Hepatocyte (in vitro differentiated cells): ENCODE results near the gene KRT76. TPM values are rescaled to one million over a fixed set of nuclear protein-coding genes. Genes with fewer than 3 reads are reported as not detected.

Experiments used
- DNase-seq: peaks from one replicate; pipeline ENCODE4 v3.0.0-alpha.2; 2016; ENCODE audit warnings: low spot score
- H2AFZ ChIP-seq: fragments of 200-600 bp; sonication (generic); 2 replicates; pipeline ENCODE4 v1.6.0; 2016; ENCODE audit warnings: antibody characterized with exemption, mild to moderate bottlenecking
- H3K27ac ChIP-seq: fragments of 200-600 bp; sonication (generic); 2 replicates; pipeline ENCODE4 v1.5.1; 2016; ENCODE audit warnings: mild to moderate bottlenecking
- H3K27me3 ChIP-seq: fragments of 200-600 bp; sonication (generic); 2 replicates; pipeline ENCODE4 v1.6.1; 2016
- H3K36me3 ChIP-seq: fragments of 200-600 bp; sonication (generic); replicated peaks from 2 replicates; pipeline ENCODE4 v1.5.1; 2016; ENCODE audit warnings: low read depth; ENCODE audit not compliant: insufficient read depth
- H3K4me1 ChIP-seq: fragments of 200-600 bp; sonication (generic); 2 replicates; pipeline ENCODE4 v1.5.1; 2016; ENCODE audit warnings: mild to moderate bottlenecking, moderate library complexity; ENCODE audit not compliant: insufficient read depth
- H3K4me2 ChIP-seq: fragments of 200-600 bp; sonication (generic); 2 replicates; pipeline ENCODE4 v1.6.0; 2016
- H3K4me3 ChIP-seq: fragments of 200-600 bp; sonication (generic); 2 replicates; pipeline ENCODE4 v1.5.1; 2016; ENCODE audit warnings: mild to moderate bottlenecking
- H3K79me2 ChIP-seq: fragments of 200-600 bp; sonication (generic); 2 replicates; pipeline ENCODE4 v1.6.0; 2017; ENCODE audit warnings: mild to moderate bottlenecking
- H3K9me2 ChIP-seq: fragments of 200-600 bp; sonication (generic); replicated peaks from 2 replicates; pipeline ENCODE4 v1.6.0; 2017; ENCODE audit warnings: mild to moderate bottlenecking; ENCODE audit not compliant: insufficient read depth
- H3K9me3 ChIP-seq: fragments of 200-600 bp; sonication (generic); 2 replicates; pipeline ENCODE4 v1.5.1; 2016; ENCODE audit warnings: low read depth, mild to moderate bottlenecking
- H4K20me1 ChIP-seq: fragments of 200-600 bp; sonication (generic); 2 replicates; pipeline ENCODE4 v1.6.0; 2016; ENCODE audit warnings: mild to moderate bottlenecking; ENCODE audit not compliant: insufficient read depth, poor library complexity, severe bottlenecking
- CTCF ChIP-seq: fragments of 200-600 bp; sonication (generic); IDR thresholded peaks from 2 replicates; pipeline ENCODE4 v1.5.1; 2016; ENCODE audit warnings: antibody characterized with exemption, mild to moderate bottlenecking; ENCODE audit not compliant: poor library complexity
- EZH2 ChIP-seq: fragments of 200-600 bp; sonication (generic); IDR thresholded peaks from 2 replicates; pipeline ENCODE4 v1.6.1; 2016; ENCODE audit warnings: antibody characterized with exemption, mild to moderate bottlenecking, borderline replicate concordance
- EZH2phosphoT487 ChIP-seq: fragments of 200-600 bp; sonication (generic); IDR thresholded peaks from one replicate; pipeline ENCODE4 v1.6.1; 2018; ENCODE audit warnings: antibody characterized with exemption, mild to moderate bottlenecking, low read depth, moderate library complexity; ENCODE audit not compliant: unreplicated experiment, severe bottlenecking
- WGBS: methylation state at CpG from one replicate; pipeline ENCODE4 v1.1.6; 2016; ENCODE audit warnings: low lambda C conversion rate; ENCODE audit errors: missing lambda C conversion rate; 5-methylcytosine and 5-hydroxymethylcytosine counted together
- polyA plus RNA-seq: library from polyadenylated mRNA; unstranded; fragments of >200 nt; fragmentation: Nextera tagmentation; extraction: Ambion mirVana; gene quantifications from 2 replicates; pipeline ENCODE4 v1.2.1, GENCODE V29; 2016
- total RNA-seq: library from RNA; depleted of rRNA; stranded (reverse); fragments of >200 nt; gene quantifications from 2 replicates; pipeline ENCODE4 v1.2.3, GENCODE V29; 2014

KRT76 gene
- total and polyA plus RNA-seq, 2 experiments from 2014 or later: not detected

DNA sequence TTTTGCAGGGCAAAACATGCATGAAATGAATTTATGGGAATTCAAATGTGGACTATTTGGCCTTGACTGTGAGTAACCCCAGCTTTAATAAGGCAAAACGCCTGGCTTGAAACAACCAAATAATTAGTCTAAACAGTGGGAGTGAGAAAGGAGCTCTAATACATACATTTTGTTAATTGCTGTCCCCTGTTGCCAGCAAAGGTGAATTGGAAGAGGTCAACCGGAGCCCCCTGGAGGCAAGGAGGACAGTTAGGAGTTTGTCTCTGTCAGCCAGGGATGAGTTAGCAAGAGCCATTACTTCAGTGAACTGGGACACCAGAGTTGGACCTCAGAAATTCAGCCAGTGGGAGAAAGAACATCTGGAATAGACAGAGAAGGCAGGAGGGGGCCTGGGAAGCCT is 17.4 kb downstream of the KRT76 start:
- H2AFZ ChIP-seq: no peak overlapping the region
- H3K27me3 ChIP-seq: peaks cover 8% of the 10 kb centered on the region
- H3K4me2 ChIP-seq: no peak overlapping the region
- DNase-seq: no peak
- no peaks in the 10 kb centered on the region for H3K4me1 ChIP-seq
- no peaks in the 10 kb centered on the region for H3K9me3 ChIP-seq
- 63% methylated on average over 2 of the region's 2 CpGs for WGBS
- H3K9me2 ChIP-seq: no peaks in the 10 kb centered on the region
- no peaks in the 10 kb centered on the region for H3K36me3 ChIP-seq
- H4K20me1 ChIP-seq: no peaks in the 10 kb centered on the region
- H3K27ac ChIP-seq: no peak overlapping the region
- H3K4me3 ChIP-seq: no peak overlapping the region
- H3K79me2 ChIP-seq: no peaks in the 10 kb centered on the region
- TF ChIP-seq CTCF (no peak), EZH2phosphoT487 (no peak), EZH2 (no peak)

GRCh38 chr12:52759218-52759617 is 17.9 kb downstream of the KRT76 start:
- H3K4me2 ChIP-seq: no peak overlapping the region
- WGBS: 19% methylated on average over 2 of the region's 2 CpGs
- H3K27me3 ChIP-seq: peaks cover 8% of the 10 kb centered on the region
- no peak overlapping the region for H3K27ac ChIP-seq
- H2AFZ ChIP-seq: no peak overlapping the region
- DNase-seq: no peak
- H4K20me1 ChIP-seq: no peaks in the 10 kb centered on the region
- H3K79me2 ChIP-seq: no peaks in the 10 kb centered on the region
- H3K36me3 ChIP-seq: no peaks in the 10 kb centered on the region
- H3K9me3 ChIP-seq: no peaks in the 10 kb centered on the region
- H3K4me1 ChIP-seq: no peaks in the 10 kb centered on the region
- H3K4me3 ChIP-seq: no peak overlapping the region
- TF ChIP-seq EZH2 (no peak), EZH2phosphoT487 (no peak), CTCF (no peak)
- H3K9me2 ChIP-seq: no peaks in the 10 kb centered on the region

- 38% methylated on average over 1 of the region's 1 CpG for WGBS
- no peak overlapping the region for H3K4me2 ChIP-seq
These were observed 19.5 kb downstream of the KRT76 start for GRCh38 chr12:52757449-52758176.

More at GRCh38 chr12:52757449-52758176, 19.5 kb downstream of the KRT76 start:
- Histone ChIP-seq H3K4me3 (no peak overlapping the region), H3K27ac (no peak overlapping the region), H3K9me2 (no peaks in the 10 kb centered on the region), H3K36me3 (no peaks in the 10 kb centered on the region), H3K27me3 (peaks cover 15% of the 10 kb centered on the region), H3K9me3 (no peaks in the 10 kb centered on the region), H4K20me1 (no peaks in the 10 kb centered on the region), H3K4me1 (no peaks in the 10 kb centered on the region), H2AFZ (no peak overlapping the region), H3K79me2 (no peaks in the 10 kb centered on the region)
- no peak for DNase-seq
- no peak for TF ChIP-seq EZH2
- no peak for TF ChIP-seq EZH2phosphoT487
- no peak for TF ChIP-seq CTCF
